ENCODE data around the gene PRR33. TPM values are rescaled to one million over a fixed set of nuclear protein-coding genes. Genes with fewer than 3 reads are reported as not detected.

The PRR33 gene
- total and polyA plus RNA-seq, 2 donors: 0.28 TPM; not detected in 1

DNA sequence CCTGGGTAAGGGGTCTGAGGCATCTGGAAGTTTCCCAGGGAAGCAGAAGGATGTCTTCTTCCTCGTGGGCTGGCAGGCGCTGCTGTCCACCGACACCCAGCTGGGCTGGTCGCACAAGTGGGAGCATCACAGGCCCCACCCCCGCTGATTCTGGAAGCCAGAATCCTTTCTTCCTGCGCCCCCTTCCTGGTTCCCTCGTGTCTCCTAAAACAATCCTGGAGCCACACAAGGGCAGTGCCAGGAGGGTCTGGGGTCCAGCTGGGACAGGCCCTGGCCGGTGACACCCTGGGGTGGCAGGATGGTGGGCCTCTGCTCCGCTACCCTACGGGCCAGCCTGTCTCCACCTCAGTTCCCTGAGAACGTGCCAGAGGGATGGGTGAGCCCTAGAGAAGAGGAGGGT is 34.6 kb downstream of the PRR33 start:
- Histone ChIP-seq H3K36me3 (ENCODE audit: insufficient read depth) (no peaks in the 10 kb centered on the region), H3K27ac (ENCODE audit: low read depth) (no peak overlapping the region), H3K4me1 (ENCODE audit: insufficient read depth) (no peaks in the 10 kb centered on the region), H3K4me3 (ENCODE audit: low read depth, low read length) (no peak overlapping the region)
- no peak for DNase-seq (ENCODE audit: extremely low spot score)
- WGBS: 81% methylated on average over 11 of the region's 11 CpGs

- DNase-seq (ENCODE audit: extremely low spot score): no peak
- WGBS: 95% methylated on average over 13 of the region's 13 CpGs
- Histone ChIP-seq H3K4me3 (ENCODE audit: low read depth, low read length) (no peak overlapping the region), H3K36me3 (ENCODE audit: insufficient read depth) (no peaks in the 10 kb centered on the region), H3K27ac (ENCODE audit: low read depth) (no peak overlapping the region), H3K4me1 (ENCODE audit: insufficient read depth) (no peaks in the 10 kb centered on the region)
Measured at GRCh38 chr11:1856306-1857005, 35.2 kb downstream of the PRR33 start.

DNA sequence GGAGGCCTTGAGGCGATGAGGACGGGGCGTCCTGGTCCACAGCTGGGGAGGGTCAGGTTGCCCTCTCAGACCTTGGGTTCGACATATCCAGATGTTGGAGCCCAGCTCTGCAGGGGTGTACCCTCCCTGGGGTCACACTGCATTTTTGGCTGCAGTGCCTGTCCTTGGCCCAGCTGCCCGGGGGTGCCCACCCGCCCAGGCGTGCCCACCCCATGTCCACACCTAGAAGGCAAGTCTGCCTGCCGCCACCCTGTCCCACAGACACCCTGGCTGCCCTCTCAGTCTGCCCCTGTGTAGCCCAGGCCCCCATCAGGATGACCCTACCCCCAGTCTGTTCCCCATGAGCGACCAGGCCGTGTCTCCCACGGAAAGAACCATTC is 35.8 kb downstream of the PRR33 start:
- H3K4me1 ChIP-seq (ENCODE audit: insufficient read depth): no peaks in the 10 kb centered on the region
- H3K36me3 ChIP-seq (ENCODE audit: insufficient read depth): no peaks in the 10 kb centered on the region
- no peak overlapping the region for H3K27ac ChIP-seq (ENCODE audit: low read depth)
- no peak for DNase-seq (ENCODE audit: extremely low spot score)
- no peak overlapping the region for H3K4me3 ChIP-seq (ENCODE audit: low read depth, low read length)
- WGBS: 95% methylated on average over 11 of the region's 11 CpGs

DNA sequence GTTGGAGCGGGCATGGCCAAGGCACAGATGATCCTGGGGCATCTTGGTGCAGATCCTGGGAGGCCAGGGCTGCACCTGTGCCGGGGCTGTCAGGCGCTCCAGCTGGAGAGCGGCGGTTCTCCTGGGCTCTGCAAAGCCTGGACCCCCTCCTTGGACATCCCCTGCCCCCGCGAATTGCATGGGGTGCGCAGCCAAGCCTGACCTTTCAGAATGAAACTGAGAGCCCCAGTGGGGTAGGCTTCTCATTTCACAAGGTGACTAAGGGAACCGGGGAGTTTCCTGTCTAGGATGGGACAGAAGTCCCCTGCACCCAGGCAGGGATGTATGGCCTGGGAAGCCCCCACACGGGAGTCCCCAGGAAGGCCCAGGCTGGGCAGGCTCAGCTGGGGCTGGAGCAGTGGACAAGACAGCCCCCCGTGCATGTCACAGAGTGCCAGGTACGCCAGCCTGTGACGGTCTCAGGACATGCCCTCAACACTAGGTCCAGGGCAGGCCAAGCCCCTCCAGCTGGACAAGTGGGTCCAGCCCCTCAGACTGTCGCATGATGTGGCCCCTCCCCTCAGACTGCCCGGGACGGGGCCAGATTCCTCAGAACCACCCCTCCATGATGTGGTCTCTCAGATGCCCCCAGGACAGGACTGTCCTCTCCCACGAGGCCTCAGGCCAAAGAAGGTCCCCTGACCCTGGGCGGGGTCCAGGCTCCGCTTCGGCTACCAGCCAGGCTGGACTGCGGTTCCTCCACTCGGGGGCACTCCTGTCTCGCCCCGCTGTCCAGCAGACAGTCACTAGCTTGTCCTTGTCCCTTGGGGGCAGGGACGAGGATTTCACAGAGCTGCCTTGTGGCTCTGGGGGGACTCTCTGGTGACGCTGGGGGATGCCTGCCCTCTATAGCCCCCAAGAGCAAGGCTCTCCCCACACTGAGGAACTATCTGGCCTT is 36.5 kb downstream of the PRR33 start:
- no peak for DNase-seq (ENCODE audit: extremely low spot score)
- Histone ChIP-seq H3K4me3 (ENCODE audit: low read depth, low read length) (no peak overlapping the region), H3K36me3 (ENCODE audit: insufficient read depth) (no peaks in the 10 kb centered on the region), H3K4me1 (ENCODE audit: insufficient read depth) (no peaks in the 10 kb centered on the region), H3K27ac (ENCODE audit: low read depth) (no peak overlapping the region)
- 83% methylated on average over 26 of the region's 26 CpGs for WGBS

GRCh38 chr11:1854132-1854948 is 37.4 kb downstream of the PRR33 start:
- Histone ChIP-seq H3K4me1 (ENCODE audit: insufficient read depth) (no peaks in the 10 kb centered on the region), H3K27ac (ENCODE audit: low read depth) (no peak overlapping the region), H3K36me3 (ENCODE audit: insufficient read depth) (no peaks in the 10 kb centered on the region), H3K4me3 (ENCODE audit: low read depth, low read length) (peak overlapping the region; percentile 34)
- 82% methylated on average over 27 of the region's 27 CpGs for WGBS
- DNase-seq (ENCODE audit: extremely low spot score): no peak

GRCh38 chr11:1853376-1854131 is 38.1 kb downstream of the PRR33 start:
- Histone ChIP-seq H3K27ac (ENCODE audit: low read depth) (no peak overlapping the region), H3K4me3 (ENCODE audit: low read depth, low read length) (peak overlapping the region; percentile 34), H3K36me3 (ENCODE audit: insufficient read depth) (no peaks in the 10 kb centered on the region), H3K4me1 (ENCODE audit: insufficient read depth) (no peaks in the 10 kb centered on the region)
- 92% methylated on average over 19 of the region's 19 CpGs for WGBS
- DNase-seq (ENCODE audit: extremely low spot score): no peak

DNA sequence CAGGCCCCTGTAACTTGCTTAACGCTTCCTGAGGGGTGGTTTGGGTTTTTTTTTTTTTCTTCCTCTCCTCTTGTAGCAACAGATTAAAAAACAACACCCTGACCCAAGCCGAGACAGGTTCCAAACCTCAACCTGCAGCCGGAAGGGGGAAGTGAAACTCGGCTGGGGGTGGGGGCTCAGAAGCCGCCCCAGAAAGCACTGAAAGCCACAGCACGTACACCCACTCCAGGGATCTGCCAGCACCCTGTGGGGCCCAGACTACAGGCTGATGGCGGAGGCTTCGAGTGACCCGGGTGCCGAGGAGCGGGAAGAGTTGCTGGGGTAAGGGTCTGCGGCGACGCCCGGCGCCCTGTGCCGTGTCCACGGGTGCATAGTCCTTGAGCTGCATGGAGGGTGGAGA is 38.8 kb downstream of the PRR33 start, which contains the start of gene LSP1:
Gene LSP1 (plus strand): TSS at position 208 of the 400 bp plus-strand sequence. CDS start 61 bp downstream, at position 269.
- peak within 1 kb of the TSS; percentile 34 for H3K4me3 ChIP-seq (ENCODE audit: low read depth, low read length)

GRCh38 chr11:1852271-1852876 is 39.3 kb downstream of the PRR33 start:
- WGBS: 92% methylated on average over 25 of the region's 25 CpGs
- Histone ChIP-seq H3K36me3 (ENCODE audit: insufficient read depth) (no peaks in the 10 kb centered on the region), H3K4me1 (ENCODE audit: insufficient read depth) (no peaks in the 10 kb centered on the region), H3K27ac (ENCODE audit: low read depth) (no peak overlapping the region), H3K4me3 (ENCODE audit: low read depth, low read length) (no peak overlapping the region)
- DNase-seq (ENCODE audit: extremely low spot score): no peak

More for the DNA sequence above, 38.8 kb downstream of the PRR33 start, which contains the start of gene LSP1:
- Histone ChIP-seq H3K4me1 (ENCODE audit: insufficient read depth) (no peaks in the 10 kb centered on the region), H3K36me3 (ENCODE audit: insufficient read depth) (no peaks in the 10 kb centered on the region), H3K27ac (ENCODE audit: low read depth) (no peak within 1 kb of the TSS)
- WGBS: 83% methylated on average over 18 of the region's 18 CpGs
- DNase-seq (ENCODE audit: extremely low spot score): no peak

DNA sequence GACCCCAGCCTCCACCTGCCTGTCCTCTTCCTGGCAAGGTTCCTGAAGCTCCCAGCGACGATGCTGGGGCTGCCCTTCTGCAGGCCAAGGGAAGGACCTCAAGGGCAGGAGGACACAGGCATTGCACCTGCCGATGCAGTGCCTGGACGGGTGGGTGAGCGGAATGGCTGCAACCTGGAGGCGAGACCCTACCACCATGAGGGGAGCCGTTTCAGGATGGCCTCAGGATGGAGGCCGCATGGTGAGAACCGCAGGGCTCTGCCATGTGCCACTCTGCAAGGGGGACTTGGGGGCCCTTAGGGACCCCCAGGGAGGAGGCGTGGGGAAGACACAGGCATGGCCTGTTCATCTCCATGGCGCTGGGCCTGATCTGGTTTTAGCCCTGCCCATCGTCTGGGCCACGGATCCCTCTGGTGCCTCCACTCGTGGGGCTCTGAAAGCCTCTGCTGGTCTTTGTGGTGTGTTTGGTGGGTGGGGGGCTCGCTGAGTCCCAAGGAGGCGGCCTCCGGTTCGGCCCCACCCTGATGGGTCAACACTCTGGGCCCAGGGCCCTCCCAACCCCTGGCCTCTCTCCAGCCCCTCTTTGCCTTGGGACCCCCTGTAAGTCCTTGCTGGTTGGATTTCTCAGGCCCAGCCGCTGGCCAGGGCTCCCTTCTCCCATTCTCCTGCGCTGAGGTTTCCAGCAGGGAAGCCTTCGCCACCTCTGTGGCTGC is 40.1 kb downstream of the PRR33 start:
- DNase-seq (ENCODE audit: extremely low spot score): no peak
- Histone ChIP-seq H3K4me3 (ENCODE audit: low read depth, low read length) (no peak overlapping the region), H3K27ac (ENCODE audit: low read depth) (no peak overlapping the region), H3K4me1 (ENCODE audit: insufficient read depth) (no peaks in the 10 kb centered on the region), H3K36me3 (ENCODE audit: insufficient read depth) (no peaks in the 10 kb centered on the region)
- WGBS: 91% methylated on average over 21 of the region's 21 CpGs

- no peak for DNase-seq (ENCODE audit: extremely low spot score)
- WGBS: 93% methylated on average over 19 of the region's 19 CpGs
- no peak overlapping the region for H3K27ac ChIP-seq (ENCODE audit: low read depth)
- no peak overlapping the region for H3K4me3 ChIP-seq (ENCODE audit: low read depth, low read length)
- no peaks in the 10 kb centered on the region for H3K36me3 ChIP-seq (ENCODE audit: insufficient read depth)
- no peaks in the 10 kb centered on the region for H3K4me1 ChIP-seq (ENCODE audit: insufficient read depth)
Measured at GRCh38 chr11:1848640-1849430, 42.9 kb downstream of the PRR33 start.

DNA sequence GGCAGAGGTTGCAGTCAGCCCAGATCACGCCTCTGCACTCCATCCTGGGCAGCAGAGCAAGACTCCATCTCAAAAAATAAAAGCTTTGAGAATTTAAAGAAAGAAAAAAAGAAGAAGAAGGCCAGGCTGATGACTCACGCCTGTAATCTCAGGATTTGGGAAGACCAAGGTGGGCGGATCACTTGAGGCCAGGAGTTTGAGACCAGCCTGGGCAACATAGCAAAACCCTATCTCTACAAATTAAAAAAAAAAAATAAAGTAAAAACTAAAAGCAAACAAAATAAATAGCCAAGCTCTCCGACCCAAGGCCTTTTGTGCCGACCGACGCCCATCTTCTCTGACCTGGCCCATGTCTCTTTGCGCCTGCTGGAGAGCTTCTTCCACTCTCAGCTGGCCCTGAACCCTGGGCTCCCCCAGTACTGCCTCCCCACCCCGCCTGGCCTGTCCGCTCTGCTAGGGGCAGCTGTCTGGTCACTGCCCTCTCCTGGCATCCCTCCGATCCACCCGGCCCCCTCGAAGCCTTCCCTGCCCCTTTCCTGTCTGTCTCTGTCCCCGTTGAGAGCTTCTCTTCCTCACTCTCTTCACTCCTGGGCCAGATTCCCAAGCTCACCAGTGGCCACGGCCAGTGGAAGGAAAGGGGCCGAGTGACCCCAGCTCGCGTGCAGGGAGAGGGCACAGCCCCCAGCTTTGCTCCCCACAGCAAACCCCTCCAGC is 43.6 kb downstream of the PRR33 start:
- no peak overlapping the region for H3K27ac ChIP-seq (ENCODE audit: low read depth)
- H3K4me1 ChIP-seq (ENCODE audit: insufficient read depth): no peaks in the 10 kb centered on the region
- H3K36me3 ChIP-seq (ENCODE audit: insufficient read depth): no peaks in the 10 kb centered on the region
- DNase-seq (ENCODE audit: extremely low spot score): no peak
- no peak overlapping the region for H3K4me3 ChIP-seq (ENCODE audit: low read depth, low read length)
- 79% methylated on average over 18 of the region's 18 CpGs for WGBS
